Spleen (tissue), 11 donors: Measurements from ENCODE around the gene SPATA32. TPM values are rescaled to one million over a fixed set of nuclear protein-coding genes. Genes with fewer than 3 reads are reported as not detected.

Source experiments
- DNase-seq: peaks from one replicate; pipeline ENCODE4 v3.0.0-alpha.2; 2020
- H3K27ac ChIP-seq, 8 donors: fragments of 200-600 bp; sonication (generic) in 7 of 8; 1 replicate in 4 of 8; 2 replicates in 4 of 8; pipeline versions ENCODE4 v1.5.0 to v1.8.0; 2016 to 2021; ENCODE audit warnings: inconsistent platforms in 4 of 8, mild to moderate bottlenecking in 4 of 8, moderate library complexity in 1 of 8
- H3K27me3 ChIP-seq, 7 donors: fragments of 200-600 bp; sonication (generic) in 6 of 7; replicated peaks in 1 of 7; 1 replicate in 4 of 7; 2 replicates in 3 of 7; pipeline versions ENCODE4 v1.5.0 to v1.8.0; 2016 to 2021; ENCODE audit warnings: inconsistent platforms in 3 of 7, mild to moderate bottlenecking in 1 of 7
- H3K36me3 ChIP-seq, 6 donors: fragments of 200-600 bp; sonication (generic) in 5 of 6; 1 replicate in 4 of 6; 2 replicates in 2 of 6; pipeline versions ENCODE4 v1.5.0 to v1.8.0; 2016 to 2021; ENCODE audit warnings: inconsistent platforms in 2 of 6
- H3K4me1 ChIP-seq, 6 donors: fragments of 200-600 bp; sonication (generic) in 5 of 6; 1 replicate in 3 of 6; 2 replicates in 3 of 6; pipeline versions ENCODE4 v1.5.0 to v1.8.0; 2016 to 2021; ENCODE audit warnings: inconsistent platforms in 3 of 6
- H3K4me3 ChIP-seq, 8 donors: fragments of 200-600 bp; sonication (generic) in 7 of 8; 1 replicate in 4 of 8; 2 replicates in 4 of 8; pipeline versions ENCODE4 v1.5.0 to v1.8.0; 2016 to 2021; ENCODE audit warnings: inconsistent platforms in 4 of 8, mild to moderate bottlenecking in 4 of 8, moderate library complexity in 2 of 8
- H3K9me3 ChIP-seq, 8 donors: fragments of 200-600 bp; sonication (generic) in 7 of 8; 1 replicate in 4 of 8; 2 replicates in 4 of 8; pipeline versions ENCODE4 v1.5.0 to v1.8.0; 2016 to 2021; ENCODE audit warnings: inconsistent platforms in 4 of 8
- CTCF ChIP-seq, 11 experiments: fragments of 200-600 bp in 7 of 11; fragments of 450-650 bp in 4 of 11; sonication (generic) in 4 of 11; IDR thresholded peaks in 8 of 11; conservative IDR thresholded peaks in 3 of 11; 1 replicate in 7 of 11; 2 replicates in 4 of 11; pipeline versions ENCODE4 v1.4.0 to v1.8.0; 2016 to 2021; ENCODE audit warnings: antibody characterized with exemption in 11 of 11, inconsistent platforms in 4 of 11, mild to moderate bottlenecking in 1 of 11
- POLR2A ChIP-seq, 3 donors: fragments of 450-650 bp; IDR thresholded peaks; one replicate each; pipeline ENCODE4 v1.5.1; 2017; ENCODE audit warnings: antibody characterized with exemption in 3 of 3, mild to moderate bottlenecking in 1 of 3
- POLR2AphosphoS5 ChIP-seq, 3 donors: sonication (generic); formaldehyde crosslinking; IDR thresholded peaks; one replicate each; pipeline ENCODE4 v1.5.1; 2017; ENCODE audit warnings: antibody characterized with exemption in 3 of 3
- WGBS, 5 donors: extraction: QIAGEN DNeasy Blood & Tissue Kit in 3 of 5; methylation state at CpG; one replicate each; pipeline versions ENCODE4 v1.1.5 to v1.1.7; 2013 to 2018; 5-methylcytosine and 5-hydroxymethylcytosine counted together
- intact Hi-C: fragments of 100-400 bp; cut with DNase I; formaldehyde crosslinking; loops from one replicate; pipeline ENCODE4 v1.15.0; 2023; ENCODE audit warnings: low total_unique reads
- polyA plus RNA-seq, 3 donors: library from polyadenylated mRNA; stranded (reverse); fragments of 200-250 nt; gene quantifications; one replicate each; pipeline ENCODE4 v1.2.1, GENCODE V29; 2013
- total RNA-seq, 7 donors: library from RNA; depleted of rRNA in 3 of 7; stranded (reverse); fragments of >200 nt in 3 of 7; fragmentation: NEBNext Ultra II Directional in 4 of 7; extraction: Animal tissue kit (Norgen Biotek cat#: 25700) in 4 of 7; gene quantifications; one replicate each; pipeline versions ENCODE4 v1.1.0 to v1.2.1, GENCODE V29; 2016 to 2021
- donor health status: healthy with polysubstance abuse.
- donor health status: DM: no; HTN: no; CAD: no; lungs with moderate emphysema.
- donor health status: DM: no; HTN: no; CAD: no.
- donor health status: Bipolar disorder and iron deficiency.
- donor health status: healthy.
- donor health status: DM: no; HTN: no; CAD: no.
- donor health status: DM: yes; HTN: yes; CAD: no.

SPATA32 gene
- total and polyA plus RNA-seq, 10 donors, result 0.08 to 0.17 (median 0.09) TPM; not detected in 7

DNA sequence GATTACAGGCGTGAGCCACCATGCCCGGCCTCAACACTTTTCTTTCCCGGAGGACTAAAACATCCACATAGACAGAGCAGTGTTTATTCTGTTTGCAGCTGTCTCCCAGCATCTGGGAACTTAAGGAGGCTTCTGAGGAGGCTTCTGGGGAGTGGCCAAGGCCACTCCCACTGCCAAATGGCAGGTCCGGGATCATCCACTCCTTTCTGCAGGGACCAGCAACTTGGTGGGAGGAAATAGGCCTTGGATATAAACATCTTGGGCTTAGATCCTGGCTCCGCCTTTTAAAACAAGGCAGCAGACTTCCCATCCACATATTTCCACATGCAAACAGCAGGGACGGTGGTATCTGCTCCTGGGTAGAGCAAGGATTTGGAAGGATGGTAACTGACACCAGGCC, 14.1 kb upstream of the SPATA32 start:
- peak overlapping the region in 1 of 8 donors; percentile 12 for H3K27ac ChIP-seq

DNA sequence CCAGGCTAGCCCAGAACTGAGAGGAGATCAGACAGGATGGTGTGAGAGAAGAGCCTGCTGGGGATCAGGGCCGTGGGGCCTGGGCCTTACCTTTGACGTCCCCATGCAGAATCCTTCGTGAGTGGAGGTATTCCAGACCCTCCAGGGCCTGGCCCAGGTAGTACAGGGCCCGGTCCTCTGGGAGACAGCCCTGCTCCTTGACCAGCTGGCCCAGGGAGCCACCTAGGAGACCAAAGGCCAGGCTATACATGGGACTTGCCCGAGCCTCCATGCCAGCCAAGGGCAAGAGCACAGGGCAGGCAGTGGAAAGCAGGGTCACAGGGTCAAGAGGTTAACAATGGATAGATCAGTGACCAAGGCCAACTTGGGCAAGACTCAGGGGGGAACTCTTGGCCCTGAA, 12.1 kb upstream of the SPATA32 start:
- Histone ChIP-seq H3K4me3 (no peak overlapping the region), H3K27ac (no peak overlapping the region), H3K4me1 (peaks cover 6 to 20% (median 13%) of the 10 kb centered on the region in 6 donors), H3K36me3 (peaks cover 5 to 76% (median 54%) of the 10 kb centered on the region in 6 donors), H3K27me3 (no peaks in the 10 kb centered on the region), H3K9me3 (no peaks in the 10 kb centered on the region)
- intact Hi-C loops, result no loop called here
- WGBS, 5 donors, result 71 to 95% (median 89%) methylated on average over 1 to 5 of the region's 5 CpGs
- DNase-seq, result no peak
- no peak for TF ChIP-seq POLR2A (IDR thresholded peaks at IDR 0.05)
- peak in 1 of 3 donors; percentile 7 for TF ChIP-seq POLR2AphosphoS5 (IDR thresholded peaks at IDR 0.05)
- no peak for TF ChIP-seq CTCF (IDR thresholded peaks at IDR 0.05 in 8 of 11, conservative IDR thresholded peaks at IDR 0.05 in 3 of 11)

More for the DNA sequence above, 14.1 kb upstream of the SPATA32 start:
- Histone ChIP-seq H3K27me3 (no peaks in the 10 kb centered on the region), H3K36me3 (peaks cover 5 to 76% (median 43%) of the 10 kb centered on the region in 6 donors), H3K9me3 (no peaks in the 10 kb centered on the region), H3K4me1 (peaks cover 6 to 20% (median 13%) of the 10 kb centered on the region in 6 donors), H3K4me3 (no peak overlapping the region)
- intact Hi-C loops, result loop anchor here (5.0 kb wide), 1 partner anchor 59 kb away; no protein-coding TSS in a partner anchor
- WGBS, 5 donors, result 69 to 80% (median 76%) methylated on average over 6 of the region's 6 CpGs
- no peak for DNase-seq
- TF ChIP-seq POLR2AphosphoS5 (IDR thresholded peaks at IDR 0.05) (no peak), POLR2A (IDR thresholded peaks at IDR 0.05) (no peak), CTCF (IDR thresholded peaks at IDR 0.05 in 8 of 11, conservative IDR thresholded peaks at IDR 0.05 in 3 of 11) (no peak)

DNA sequence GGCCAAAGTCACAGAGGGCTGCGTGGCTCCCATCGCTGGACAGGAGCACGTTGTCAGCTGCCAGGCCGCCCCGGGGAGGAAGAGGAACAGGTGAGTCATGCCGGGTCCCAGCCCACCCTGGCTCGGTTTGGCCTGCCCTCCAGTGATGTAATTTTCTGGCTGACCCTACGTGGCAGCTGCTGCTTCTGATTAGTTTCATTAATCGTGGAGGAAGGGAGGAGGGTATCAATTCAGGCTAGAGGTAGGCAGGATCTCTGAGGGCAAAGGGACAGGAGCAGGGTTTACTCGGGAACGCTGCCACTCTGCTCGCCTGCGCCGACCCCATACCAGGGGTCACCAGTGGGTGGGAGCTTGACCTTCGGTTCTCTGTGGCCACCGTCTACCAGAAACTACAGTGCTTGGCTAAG, 11.7 kb upstream of the SPATA32 start:
- H3K27me3 ChIP-seq, result no peaks in the 10 kb centered on the region
- no peak overlapping the region for H3K4me3 ChIP-seq
- 83 to 97% (median 88%) methylated on average over 14 to 16 of the region's 16 CpGs for WGBS, 5 donors
- H3K9me3 ChIP-seq, result no peaks in the 10 kb centered on the region
- intact Hi-C loops, result no loop called here
- peaks cover 5 to 76% (median 57%) of the 10 kb centered on the region in 6 donors for H3K36me3 ChIP-seq
- no peak for TF ChIP-seq POLR2A (IDR thresholded peaks at IDR 0.05)
- TF ChIP-seq POLR2AphosphoS5 (IDR thresholded peaks at IDR 0.05), result peak in 2 of 3 donors; percentile 19 to 21
- no peak overlapping the region for H3K27ac ChIP-seq
- no peak for DNase-seq
- H3K4me1 ChIP-seq, result peaks cover 6 to 18% (median 13%) of the 10 kb centered on the region in 6 donors

GRCh38 chr17:45271603-45272002, 9.7 kb upstream of the SPATA32 start:
- H3K27ac ChIP-seq, result no peak overlapping the region
- no peaks in the 10 kb centered on the region for H3K4me1 ChIP-seq
- intact Hi-C loops, result no loop called here
- peaks cover 7 to 91% (median 76%) of the 10 kb centered on the region in 6 donors for H3K36me3 ChIP-seq
- H3K9me3 ChIP-seq, result no peaks in the 10 kb centered on the region
- no peak for TF ChIP-seq CTCF (IDR thresholded peaks at IDR 0.05 in 8 of 11, conservative IDR thresholded peaks at IDR 0.05 in 3 of 11)
- no peak for TF ChIP-seq POLR2AphosphoS5 (IDR thresholded peaks at IDR 0.05)
- no peak for TF ChIP-seq POLR2A (IDR thresholded peaks at IDR 0.05)
- H3K27me3 ChIP-seq, result no peaks in the 10 kb centered on the region
- DNase-seq, result no peak
- no peak overlapping the region for H3K4me3 ChIP-seq
- WGBS, 5 donors, result 91 to 98% (median 94%) methylated on average over 3 of the region's 3 CpGs
